ENCODE data around the gene SNX21.
"Not testable (repeated sequence)": the region's sequence is repeated elsewhere in the genome, so short reads cannot be mapped to it uniquely, and the experiment has no call there.

SNX21 gene

GRCh38 chr20:45823949-45824835 is 9.4 kb upstream of the SNX21 start:
- Histone ChIP-seq H3K36me3 (ENCODE audit: control insufficient read depth, insufficient read depth, low read length) (no peaks in the 10 kb centered on the region), H3K4me3 (ENCODE audit: extremely low read depth, insufficient read depth, low read length, poor library complexity, severe bottlenecking) (no peak overlapping the region), H3K4me1 (ENCODE audit: control insufficient read depth, insufficient read depth, low read length, poor library complexity, severe bottlenecking) (peaks cover 15% of the 10 kb centered on the region), H3K27ac (ENCODE audit: low read depth, low read length, severe bottlenecking) (no peak overlapping the region), H3K9me3 (ENCODE audit: control insufficient read depth, low read length) (no peaks in the 10 kb centered on the region)
- WGBS, 2 experiments (ENCODE audit: insufficient coverage in 2 of 2) = 55 to 59% methylated on average over 50 to 57 of the region's 57 CpGs

- no peaks in the 10 kb centered on the region for H3K9me3 ChIP-seq (ENCODE audit: control insufficient read depth, low read length)
- no peak overlapping the region for H3K4me3 ChIP-seq (ENCODE audit: extremely low read depth, insufficient read depth, low read length, poor library complexity, severe bottlenecking)
- H3K4me1 ChIP-seq (ENCODE audit: control insufficient read depth, insufficient read depth, low read length, poor library complexity, severe bottlenecking) = peaks cover 15% of the 10 kb centered on the region
- 53 to 82% methylated on average over 3 to 4 of the region's 6 CpGs for WGBS, 2 experiments (ENCODE audit: insufficient coverage in 2 of 2)
- H3K36me3 ChIP-seq (ENCODE audit: control insufficient read depth, insufficient read depth, low read length) = no peaks in the 10 kb centered on the region
- H3K27ac ChIP-seq (ENCODE audit: low read depth, low read length, severe bottlenecking) = peak overlapping the region; percentile 74
Measured at GRCh38 chr20:45826381-45827019, 7.1 kb upstream of the SNX21 start.

- WGBS, 2 experiments (ENCODE audit: insufficient coverage in 2 of 2) = 88 to 98% methylated on average over 5 to 7 of the region's 8 CpGs
- no peak within 1 kb of the TSS for H3K4me3 ChIP-seq (ENCODE audit: extremely low read depth, insufficient read depth, low read length, poor library complexity, severe bottlenecking)
- no peaks in the 10 kb centered on the region for H3K36me3 ChIP-seq (ENCODE audit: control insufficient read depth, insufficient read depth, low read length)
- peaks cover 15% of the 10 kb centered on the region for H3K4me1 ChIP-seq (ENCODE audit: control insufficient read depth, insufficient read depth, low read length, poor library complexity, severe bottlenecking)
- H3K9me3 ChIP-seq (ENCODE audit: control insufficient read depth, low read length) = no peaks in the 10 kb centered on the region
- peak within 1 kb of the TSS; percentile 74 for H3K27ac ChIP-seq (ENCODE audit: low read depth, low read length, severe bottlenecking)
Measured at GRCh38 chr20:45827030-45827652, 6.5 kb upstream of the SNX21 start, which contains the start of gene TNNC2. TNNC2 (minus strand) TSS chr20:45827312; CDS start chr20:45827248, 64 bp downstream.

GRCh38 chr20:45827712-45828111 is 5.9 kb upstream of the SNX21 start:
- H3K9me3 ChIP-seq (ENCODE audit: control insufficient read depth, low read length) = no peaks in the 10 kb centered on the region
- H3K27ac ChIP-seq (ENCODE audit: low read depth, low read length, severe bottlenecking) = no peak overlapping the region
- H3K4me3 ChIP-seq (ENCODE audit: extremely low read depth, insufficient read depth, low read length, poor library complexity, severe bottlenecking) = no peak overlapping the region
- peaks cover 15% of the 10 kb centered on the region for H3K4me1 ChIP-seq (ENCODE audit: control insufficient read depth, insufficient read depth, low read length, poor library complexity, severe bottlenecking)
- H3K36me3 ChIP-seq (ENCODE audit: control insufficient read depth, insufficient read depth, low read length) = no peaks in the 10 kb centered on the region
- 85 to 100% methylated on average over 4 to 5 of the region's 6 CpGs for WGBS, 2 experiments (ENCODE audit: insufficient coverage in 2 of 2)

- no peaks in the 10 kb centered on the region for H3K9me3 ChIP-seq (ENCODE audit: control insufficient read depth, low read length)
- peaks cover 11% of the 10 kb centered on the region for H3K4me1 ChIP-seq (ENCODE audit: control insufficient read depth, insufficient read depth, low read length, poor library complexity, severe bottlenecking)
- 85 to 100% methylated on average over 1 to 2 of the region's 2 CpGs for WGBS, 2 experiments (ENCODE audit: insufficient coverage in 2 of 2)
Measured at GRCh38 chr20:45828589-45828988, 5.0 kb upstream of the SNX21 start.

GRCh38 chr20:45829673-45830106 is 3.9 kb upstream of the SNX21 start:
- H3K4me3 ChIP-seq (ENCODE audit: extremely low read depth, insufficient read depth, low read length, poor library complexity, severe bottlenecking); H3K27ac ChIP-seq (ENCODE audit: low read depth, low read length, severe bottlenecking); H3K9me3 ChIP-seq (ENCODE audit: control insufficient read depth, low read length); H3K36me3 ChIP-seq (ENCODE audit: control insufficient read depth, insufficient read depth, low read length): not testable (repeated sequence)
- WGBS, 2 experiments (ENCODE audit: insufficient coverage in 2 of 2) = 80 to 88% methylated on average over 3 of the region's 4 CpGs
- H3K4me1 ChIP-seq (ENCODE audit: control insufficient read depth, insufficient read depth, low read length, poor library complexity, severe bottlenecking) = peaks cover 13% of the 10 kb centered on the region

More at GRCh38 chr20:45828589-45828988, 5.0 kb upstream of the SNX21 start:
- no peak overlapping the region for H3K27ac ChIP-seq (ENCODE audit: low read depth, low read length, severe bottlenecking)
- H3K4me3 ChIP-seq (ENCODE audit: extremely low read depth, insufficient read depth, low read length, poor library complexity, severe bottlenecking) = no peak overlapping the region
- H3K36me3 ChIP-seq (ENCODE audit: control insufficient read depth, insufficient read depth, low read length) = no peaks in the 10 kb centered on the region

GRCh38 chr20:45832619-45833018 is 980 bp upstream of the SNX21 start:
- WGBS, 2 experiments (ENCODE audit: insufficient coverage in 2 of 2) = 88 to 90% methylated on average over 1 to 2 of the region's 4 CpGs
- no peaks in the 10 kb centered on the region for H3K9me3 ChIP-seq (ENCODE audit: control insufficient read depth, low read length)
- no peak overlapping the region for H3K27ac ChIP-seq (ENCODE audit: low read depth, low read length, severe bottlenecking)
- peaks cover 12% of the 10 kb centered on the region for H3K36me3 ChIP-seq (ENCODE audit: control insufficient read depth, insufficient read depth, low read length)
- H3K4me1 ChIP-seq (ENCODE audit: control insufficient read depth, insufficient read depth, low read length, poor library complexity, severe bottlenecking) = peaks cover 12% of the 10 kb centered on the region
- H3K4me3 ChIP-seq (ENCODE audit: extremely low read depth, insufficient read depth, low read length, poor library complexity, severe bottlenecking) = no peak overlapping the region

- H3K9me3 ChIP-seq (ENCODE audit: control insufficient read depth, low read length) = no peaks in the 10 kb centered on the region
- peaks cover 12% of the 10 kb centered on the region for H3K4me1 ChIP-seq (ENCODE audit: control insufficient read depth, insufficient read depth, low read length, poor library complexity, severe bottlenecking)
- H3K36me3 ChIP-seq (ENCODE audit: control insufficient read depth, insufficient read depth, low read length) = peaks cover 18% of the 10 kb centered on the region
- H3K4me3 ChIP-seq (ENCODE audit: extremely low read depth, insufficient read depth, low read length, poor library complexity, severe bottlenecking) = peak overlapping the region; percentile 64
- H3K27ac ChIP-seq (ENCODE audit: low read depth, low read length, severe bottlenecking) = peak overlapping the region; percentile 76
- WGBS, 2 experiments (ENCODE audit: insufficient coverage in 2 of 2) = 9 to 13% methylated on average over 53 to 67 of the region's 71 CpGs
Measured at GRCh38 chr20:45833883-45834796, 541 bp downstream of the SNX21 start.

- H3K27ac ChIP-seq (ENCODE audit: low read depth, low read length, severe bottlenecking) = no peak overlapping the region
- H3K4me3 ChIP-seq (ENCODE audit: extremely low read depth, insufficient read depth, low read length, poor library complexity, severe bottlenecking) = peak overlapping the region; percentile 64
- peaks cover 12% of the 10 kb centered on the region for H3K4me1 ChIP-seq (ENCODE audit: control insufficient read depth, insufficient read depth, low read length, poor library complexity, severe bottlenecking)
- no peaks in the 10 kb centered on the region for H3K9me3 ChIP-seq (ENCODE audit: control insufficient read depth, low read length)
- 93 to 96% methylated on average over 12 to 14 of the region's 14 CpGs for WGBS, 2 experiments (ENCODE audit: insufficient coverage in 2 of 2)
- peaks cover 18% of the 10 kb centered on the region for H3K36me3 ChIP-seq (ENCODE audit: control insufficient read depth, insufficient read depth, low read length)
Measured at GRCh38 chr20:45834797-45835161, 1.2 kb downstream of the SNX21 start.

- H3K27ac ChIP-seq (ENCODE audit: low read depth, low read length, severe bottlenecking) = no peak overlapping the region
- H3K4me1 ChIP-seq (ENCODE audit: control insufficient read depth, insufficient read depth, low read length, poor library complexity, severe bottlenecking) = peaks cover 12% of the 10 kb centered on the region
- 83 to 100% methylated on average over 2 to 3 of the region's 3 CpGs for WGBS, 2 experiments (ENCODE audit: insufficient coverage in 2 of 2)
- no peak overlapping the region for H3K4me3 ChIP-seq (ENCODE audit: extremely low read depth, insufficient read depth, low read length, poor library complexity, severe bottlenecking)
- no peaks in the 10 kb centered on the region for H3K9me3 ChIP-seq (ENCODE audit: control insufficient read depth, low read length)
- H3K36me3 ChIP-seq (ENCODE audit: control insufficient read depth, insufficient read depth, low read length) = peaks cover 22% of the 10 kb centered on the region
Measured at GRCh38 chr20:45835329-45835765, 1.7 kb downstream of the SNX21 start.
